Measurements from ENCODE around the gene GFRA1.

GRCh38 chr10:116265686-116266085 lies 7.3 kb downstream of the GFRA1 start:
- TF ChIP-seq POLR2A (IDR thresholded peaks at IDR 0.05; ENCODE audit: borderline replicate concordance, extremely low read depth, insufficient read depth, insufficient read length) (no peak), ATF3 (IDR thresholded peaks at IDR 0.05) (no peak), ZBTB33 (IDR thresholded peaks at IDR 0.05; ENCODE audit: extremely low read depth, insufficient replicate concordance, low read length) (no peak), EZH2 (IDR thresholded peaks at IDR 0.05) (no peak), JUND (IDR thresholded peaks at IDR 0.05) (no peak), ZFX (IDR thresholded peaks at IDR 0.05) (no peak), REST (IDR thresholded peaks at IDR 0.05; ENCODE audit: low read depth) (no peak)
- TF ChIP-seq, protein P1, sequence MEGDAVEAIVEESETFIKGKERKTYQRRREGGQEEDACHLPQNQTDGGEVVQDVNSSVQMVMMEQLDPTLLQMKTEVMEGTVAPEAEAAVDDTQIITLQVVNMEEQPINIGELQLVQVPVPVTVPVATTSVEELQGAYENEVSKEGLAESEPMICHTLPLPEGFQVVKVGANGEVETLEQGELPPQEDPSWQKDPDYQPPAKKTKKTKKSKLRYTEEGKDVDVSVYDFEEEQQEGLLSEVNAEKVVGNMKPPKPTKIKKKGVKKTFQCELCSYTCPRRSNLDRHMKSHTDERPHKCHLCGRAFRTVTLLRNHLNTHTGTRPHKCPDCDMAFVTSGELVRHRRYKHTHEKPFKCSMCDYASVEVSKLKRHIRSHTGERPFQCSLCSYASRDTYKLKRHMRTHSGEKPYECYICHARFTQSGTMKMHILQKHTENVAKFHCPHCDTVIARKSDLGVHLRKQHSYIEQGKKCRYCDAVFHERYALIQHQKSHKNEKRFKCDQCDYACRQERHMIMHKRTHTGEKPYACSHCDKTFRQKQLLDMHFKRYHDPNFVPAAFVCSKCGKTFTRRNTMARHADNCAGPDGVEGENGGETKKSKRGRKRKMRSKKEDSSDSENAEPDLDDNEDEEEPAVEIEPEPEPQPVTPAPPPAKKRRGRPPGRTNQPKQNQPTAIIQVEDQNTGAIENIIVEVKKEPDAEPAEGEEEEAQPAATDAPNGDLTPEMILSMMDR (IDR thresholded peaks at IDR 0.05 in 2 of 3, conservative IDR thresholded peaks at IDR 0.05 in 1 of 3; ENCODE audit: borderline replicate concordance in 1 of 3, insufficient read depth in 1 of 3, low read depth in 2 of 3, low read length in 2 of 3): no peak
- TF ChIP-seq, protein P2, sequence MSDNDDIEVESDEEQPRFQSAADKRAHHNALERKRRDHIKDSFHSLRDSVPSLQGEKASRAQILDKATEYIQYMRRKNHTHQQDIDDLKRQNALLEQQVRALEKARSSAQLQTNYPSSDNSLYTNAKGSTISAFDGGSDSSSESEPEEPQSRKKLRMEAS (IDR thresholded peaks at IDR 0.05): no peak
